HEK293T (cell line): Measurements from ENCODE around the gene LGR6.
"Not testable (repeated sequence)": the region's sequence is repeated elsewhere in the genome, so short reads cannot be mapped to it uniquely, and the experiment has no call there.

Source experiments
- CTCF ChIA-PET: fragments of 350-600 bp; formaldehyde crosslinking; extraction: SDS; loops from one replicate; lab custom pipeline; 2021; ENCODE audit warnings: antibody characterized with exemption, inconsistent platforms; lab: Yijun Ruan, JAX
- POLR2A ChIA-PET: fragments of 350-600 bp; formaldehyde crosslinking; extraction: SDS; loops from one replicate; lab custom pipeline; 2020; ENCODE audit warnings: antibody characterized with exemption, inconsistent platforms; lab: Yijun Ruan, JAX
- DNase-seq: peaks from one replicate; pipeline ENCODE4 v3.0.0; 2012; ENCODE audit warnings: mixed read lengths; ENCODE audit errors: extremely low spot score
- ARNT ChIP-seq: fragments of 450-650 bp; IDR thresholded peaks from 2 replicates; pipeline ENCODE4 v1.6.1; 2017; ENCODE audit warnings: mild to moderate bottlenecking
- BHLHE40 ChIP-seq: fragments of 450-650 bp; IDR thresholded peaks from 2 replicates; pipeline ENCODE4 v1.6.1; 2016; ENCODE audit warnings: mild to moderate bottlenecking, moderate library complexity, borderline replicate concordance
- CTBP1 ChIP-seq: fragments of 450-650 bp; IDR thresholded peaks from 2 replicates; pipeline ENCODE4 v1.6.1; 2016; ENCODE audit warnings: borderline replicate concordance
- ELF4 ChIP-seq: fragments of 450-650 bp; IDR thresholded peaks from 2 replicates; pipeline ENCODE4 v1.6.1; 2017; ENCODE audit warnings: antibody characterized with exemption
- FOXA1 ChIP-seq: fragments of 450-650 bp; IDR thresholded peaks from 2 replicates; pipeline ENCODE4 v1.6.1; 2016; ENCODE audit warnings: mild to moderate bottlenecking
- FOXK2 ChIP-seq: fragments of 450-650 bp; IDR thresholded peaks from 2 replicates; pipeline ENCODE4 v1.6.1; 2016; ENCODE audit warnings: mild to moderate bottlenecking
- FOXM1 ChIP-seq: fragments of 450-650 bp; IDR thresholded peaks from 2 replicates; pipeline ENCODE4 v1.6.1; 2017; ENCODE audit warnings: mild to moderate bottlenecking, borderline replicate concordance
- HDGF ChIP-seq: fragments of 450-650 bp; IDR thresholded peaks from 2 replicates; pipeline ENCODE4 v1.6.1; 2017; ENCODE audit warnings: antibody characterized with exemption, borderline replicate concordance
- L3MBTL2 ChIP-seq: fragments of 450-650 bp; conservative IDR thresholded peaks from 2 replicates; pipeline ENCODE4 v1.6.1; 2016; ENCODE audit warnings: mild to moderate bottlenecking
- LEF1 ChIP-seq: fragments of 450-650 bp; IDR thresholded peaks from 2 replicates; pipeline ENCODE4 v1.6.1; 2017; ENCODE audit warnings: mild to moderate bottlenecking, borderline replicate concordance
- NFRKB ChIP-seq: fragments of 450-650 bp; IDR thresholded peaks from 2 replicates; pipeline ENCODE4 v1.6.1; 2016; ENCODE audit warnings: mild to moderate bottlenecking, moderate library complexity
- PKNOX1 ChIP-seq: fragments of 450-650 bp; IDR thresholded peaks from 2 replicates; pipeline ENCODE4 v1.6.1; 2016
- SP1 ChIP-seq: fragments of 450-650 bp; IDR thresholded peaks from 2 replicates; pipeline ENCODE4 v1.6.1; 2017
- SUZ12 ChIP-seq: fragments of 450-650 bp; IDR thresholded peaks from 2 replicates; pipeline ENCODE4 v1.6.1; 2016; ENCODE audit warnings: mild to moderate bottlenecking
- TARDBP ChIP-seq: fragments of 450-650 bp; IDR thresholded peaks from 2 replicates; pipeline ENCODE4 v1.6.1; 2016
- ZNF384 ChIP-seq: fragments of 450-650 bp; IDR thresholded peaks from 2 replicates; pipeline ENCODE4 v1.6.1; 2016

Gene LGR6

DNA sequence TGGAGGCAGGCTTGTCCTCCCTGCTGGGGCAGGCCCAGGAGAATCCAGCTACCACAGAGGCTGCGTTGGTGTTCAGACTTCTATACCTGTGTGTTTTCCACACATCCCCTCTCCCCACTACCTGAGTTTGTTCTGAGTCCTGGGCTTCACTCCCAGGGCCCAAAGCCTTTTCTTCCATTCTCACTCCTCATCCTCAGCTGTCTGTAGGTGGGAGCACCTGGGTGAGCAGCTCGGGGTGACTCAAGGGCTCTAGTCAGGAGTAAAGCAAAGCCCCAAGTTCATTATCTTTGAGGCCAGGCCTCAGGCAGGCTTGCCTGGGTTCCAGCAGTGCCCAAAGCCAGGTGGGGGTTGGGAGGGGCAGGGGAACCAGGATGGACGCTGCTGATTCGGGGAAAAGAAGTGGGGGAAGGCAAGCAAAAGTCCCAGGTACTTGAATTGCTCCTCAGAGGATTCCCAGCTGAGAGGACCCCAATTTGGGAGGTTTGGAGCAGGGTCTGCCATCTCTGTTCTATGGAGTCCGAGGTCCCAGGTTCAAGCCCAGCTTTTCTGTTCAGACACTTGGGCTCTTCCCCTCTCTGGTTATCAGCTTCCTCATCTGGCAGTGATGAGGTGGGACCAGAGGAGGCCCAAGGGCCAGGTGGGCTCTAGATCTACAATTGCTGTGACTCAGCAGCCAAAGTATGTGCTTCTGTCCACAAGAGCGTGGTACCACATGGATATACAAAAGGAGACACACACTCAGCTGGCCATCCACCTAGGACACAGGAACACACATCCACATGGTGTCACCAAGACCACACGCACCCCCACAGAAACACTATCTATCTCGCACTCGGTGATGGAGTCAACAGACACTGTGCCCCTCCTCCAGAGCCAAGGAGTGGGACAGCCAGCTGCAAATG is 27.4 kb upstream of the LGR6 start:
- ChIA-PET POLR2A (no interaction called here), CTCF (interaction anchor here (3.3 kb wide), 1 partner anchor 11 kb away, joined by 13 read pairs; no protein-coding TSS in a partner anchor)

DNA sequence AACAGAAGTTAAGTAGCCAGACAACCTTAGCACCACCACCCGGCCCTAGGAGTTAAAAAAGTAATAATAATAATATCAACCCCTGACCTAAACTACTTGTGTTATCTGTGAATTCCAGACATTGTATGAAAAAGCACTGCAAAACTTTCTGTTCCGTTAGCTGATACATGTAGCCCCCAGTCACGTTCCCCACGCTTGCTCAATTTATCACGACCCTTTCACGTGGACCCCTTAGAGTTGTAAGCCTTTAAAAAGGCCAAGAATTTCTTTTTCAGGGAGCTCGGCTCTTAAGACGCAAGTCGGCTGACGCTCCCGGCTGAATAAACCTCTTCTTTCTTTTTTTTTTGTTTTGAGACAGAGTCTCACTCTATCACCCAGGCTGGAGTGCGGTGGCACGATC is 26.5 kb upstream of the LGR6 start:
- POLR2A ChIA-PET, DNase-seq: not testable (repeated sequence)
- CTCF ChIA-PET = interaction anchor here (0.6 to 3.3 kb wide), 2 partner anchors 12 to 26 kb away, joined by 4 to 13 read pairs; no protein-coding TSS in a partner anchor

More for the DNA sequence above, 27.4 kb upstream of the LGR6 start:
- TF ChIP-seq FOXM1 (no peak), SUZ12 (no peak), BHLHE40 (no peak), L3MBTL2 (no peak)
- no peak for DNase-seq

GRCh38 chr1:202167708-202168415 is 25.7 kb upstream of the LGR6 start:
- DNase-seq = no peak
- ChIA-PET POLR2A (no interaction called here), CTCF (interaction anchor here (3.3 kb wide), 1 partner anchor 13 kb away, joined by 13 read pairs; no protein-coding TSS in a partner anchor)
- TF ChIP-seq ZNF384 (no peak), L3MBTL2 (no peak), BHLHE40 (no peak), SP1 (no peak), ARNT (no peak)

GRCh38 chr1:202168861-202169260 is 24.7 kb upstream of the LGR6 start:
- POLR2A ChIA-PET = no interaction called here
- CTCF ChIA-PET = no interaction called here
- no peak for DNase-seq
- TF ChIP-seq FOXK2 (no peak), L3MBTL2 (no peak), ELF4 (no peak), FOXM1 (no peak), ARNT (no peak), SP1 (no peak), HDGF (no peak), FOXA1 (no peak), LEF1 (no peak), NFRKB (no peak), TARDBP (no peak), ZNF384 (no peak), BHLHE40 (no peak), CTBP1 (no peak), SUZ12 (no peak)

DNA sequence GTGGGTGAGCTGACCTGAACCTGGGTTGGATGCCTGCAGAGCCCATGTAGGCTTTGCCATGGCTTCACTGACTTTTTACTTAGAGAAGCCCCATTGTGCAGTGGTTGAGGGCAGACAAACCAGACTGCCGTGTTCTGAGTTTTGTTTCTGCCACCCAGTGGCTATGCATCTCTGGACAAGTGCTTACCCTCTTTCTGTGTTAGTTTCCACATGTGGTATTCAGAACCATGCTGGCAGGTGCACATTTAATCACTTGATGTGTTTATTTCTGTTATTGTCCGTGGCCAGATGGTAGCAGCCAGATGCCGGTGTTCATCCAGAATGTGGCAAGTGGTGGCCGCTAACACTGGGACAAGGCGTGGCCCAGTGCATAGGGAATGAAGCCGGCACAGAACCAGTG is 22.9 kb upstream of the LGR6 start:
- POLR2A ChIA-PET = no interaction called here
- TF ChIP-seq ARNT (no peak), CTBP1 (no peak), PKNOX1 (no peak), NFRKB (no peak), BHLHE40 (no peak), ZNF384 (no peak), FOXM1 (no peak), FOXK2 (no peak), FOXA1 (no peak), ELF4 (no peak), LEF1 (no peak), SUZ12 (no peak), SP1 (no peak), L3MBTL2 (no peak), TARDBP (no peak), HDGF (no peak)
- DNase-seq = no peak
- CTCF ChIA-PET = interaction anchor here (1.6 kb wide), 1 partner anchor 16 kb away, joined by 4 read pairs; no protein-coding TSS in a partner anchor

DNA sequence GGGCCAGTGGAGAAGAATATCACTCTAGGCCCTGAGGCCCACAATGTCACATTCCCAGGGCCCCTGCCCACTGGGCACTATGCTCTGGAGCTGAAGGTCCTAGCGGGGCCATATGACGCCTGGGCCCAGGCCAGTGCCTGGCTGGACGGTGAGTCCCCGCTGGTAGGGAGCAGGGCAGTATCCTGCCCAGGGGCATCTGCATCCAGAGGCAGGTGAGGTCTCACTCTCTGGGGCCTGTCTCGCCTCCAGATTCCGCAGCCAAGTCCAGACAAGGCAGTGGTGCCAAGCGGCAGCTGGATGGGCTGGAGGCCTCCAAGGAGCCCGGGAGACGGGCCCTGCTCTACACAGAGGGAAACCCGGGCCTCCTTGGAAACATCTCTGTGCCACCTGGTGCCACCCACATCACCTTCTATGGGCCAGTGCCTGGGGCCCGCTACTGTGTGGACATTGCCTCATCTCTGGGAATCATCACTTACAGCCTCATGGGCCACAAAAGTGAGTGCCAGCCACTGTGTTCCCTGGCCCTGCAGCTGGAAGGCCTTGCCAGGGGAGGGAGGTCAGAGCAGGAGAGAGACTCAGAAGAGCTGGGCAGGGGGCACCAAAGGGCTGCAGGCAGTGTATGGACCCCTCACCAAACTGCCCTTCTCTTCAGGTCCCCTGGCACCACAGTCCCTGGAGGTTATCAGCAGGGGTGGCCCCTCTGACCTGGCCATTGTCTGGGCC is 22.1 kb upstream of the LGR6 start:
- DNase-seq = no peak
- ChIA-PET POLR2A (no interaction called here), CTCF (no interaction called here)

More for the DNA sequence above, 22.1 kb upstream of the LGR6 start:
- no peak for TF ChIP-seq ELF4
- no peak for TF ChIP-seq HDGF
- no peak for TF ChIP-seq FOXK2
- no peak for TF ChIP-seq FOXM1
- no peak for TF ChIP-seq ZNF384
- no peak for TF ChIP-seq LEF1
- no peak for TF ChIP-seq L3MBTL2
- TF ChIP-seq FOXA1 = no peak
- TF ChIP-seq BHLHE40 = no peak
- no peak for TF ChIP-seq SP1
- TF ChIP-seq TARDBP = no peak
- TF ChIP-seq CTBP1 = no peak
- TF ChIP-seq NFRKB = no peak
- no peak for TF ChIP-seq PKNOX1
- TF ChIP-seq ARNT = no peak
- no peak for TF ChIP-seq SUZ12
